IMR-90 (cell line): ENCODE results near the gene CST7.

Source experiments
- CHD1 ChIP-seq: IDR thresholded peaks from 2 replicates; pipeline ENCODE4 v1.6.1; 2012; ENCODE audit warnings: low read depth, low read length, improper control_type of control experiment
- CTCF ChIP-seq: conservative IDR thresholded peaks from 2 replicates; pipeline ENCODE4 v1.5.1; 2012; ENCODE audit warnings: mild to moderate bottlenecking, low read depth, low read length, improper control_type of control experiment
- FOS ChIP-seq: fragments of 150-350 bp; IDR thresholded peaks from 2 replicates; pipeline ENCODE4 v1.6.1; 2016; ENCODE audit warnings: low read depth, low read length
- MXI1 ChIP-seq: IDR thresholded peaks from 2 replicates; pipeline ENCODE4 v1.6.1; 2012; ENCODE audit warnings: low read depth, mild to moderate bottlenecking, low read length, moderate library complexity, borderline replicate concordance
- POLR2A ChIP-seq: IDR thresholded peaks from 2 replicates; pipeline ENCODE4 v1.6.1; 2012; ENCODE audit warnings: mild to moderate bottlenecking, low read depth, low read length
- RAD21 ChIP-seq: IDR thresholded peaks from 2 replicates; pipeline ENCODE4 v1.6.1; 2012; ENCODE audit warnings: low read length, improper control_type of control experiment
- SMC3 ChIP-seq: fragments of 150-350 bp; IDR thresholded peaks from 2 replicates; pipeline ENCODE4 v1.6.1; 2016; ENCODE audit warnings: low read depth, mild to moderate bottlenecking, antibody characterized with exemption, low read length, moderate library complexity
- TF ChIP-seq, protein P1 (sequence below): fragments of 150-350 bp; IDR thresholded peaks from 2 replicates; pipeline ENCODE4 v1.6.1; 2017; ENCODE audit warnings: mild to moderate bottlenecking, antibody characterized with exemption, low read length, low read depth

- TF ChIP-seq, protein P1, sequence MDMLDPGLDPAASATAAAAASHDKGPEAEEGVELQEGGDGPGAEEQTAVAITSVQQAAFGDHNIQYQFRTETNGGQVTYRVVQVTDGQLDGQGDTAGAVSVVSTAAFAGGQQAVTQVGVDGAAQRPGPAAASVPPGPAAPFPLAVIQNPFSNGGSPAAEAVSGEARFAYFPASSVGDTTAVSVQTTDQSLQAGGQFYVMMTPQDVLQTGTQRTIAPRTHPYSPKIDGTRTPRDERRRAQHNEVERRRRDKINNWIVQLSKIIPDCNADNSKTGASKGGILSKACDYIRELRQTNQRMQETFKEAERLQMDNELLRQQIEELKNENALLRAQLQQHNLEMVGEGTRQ = no peak
- no peak for TF ChIP-seq FOS
- TF ChIP-seq CTCF = no peak
- no peak for TF ChIP-seq POLR2A
- no peak for TF ChIP-seq RAD21
- TF ChIP-seq MXI1 = no peak
- no peak for TF ChIP-seq SMC3
- TF ChIP-seq CHD1 = no peak
Observed at GRCh38 chr20:24987873-24988835, 39.1 kb downstream of the CST7 start.
